Tibial artery (tissue), 4 donors: ENCODE measurements around the gene GRIA4.

Experiments
- DNase-seq, 2 donors: peaks; one replicate each; pipeline ENCODE4 v3.0.0-alpha.2; 2019
- H3K27ac ChIP-seq, 2 donors: fragments of 200-600 bp; sonication (generic) in 1 of 2; 1 replicate in 1 of 2; 2 replicates in 1 of 2; pipeline ENCODE4 v1.5.1; 2018 to 2019; ENCODE audit warnings: mild to moderate bottlenecking in 1 of 2
- H3K27me3 ChIP-seq, 2 donors: fragments of 200-600 bp; sonication (generic) in 1 of 2; one replicate each; pipeline versions ENCODE4 v1.5.1 to v1.6.0; 2016 to 2019
- H3K36me3 ChIP-seq, 3 donors: fragments of 200-600 bp; sonication (generic) in 2 of 3; one replicate each; pipeline ENCODE4 v1.5.1; 2016 to 2019; ENCODE audit warnings: mild to moderate bottlenecking in 2 of 3
- H3K4me1 ChIP-seq, 4 donors: fragments of 200-600 bp; sonication (generic) in 2 of 4; 1 replicate in 3 of 4; 2 replicates in 1 of 4; pipeline ENCODE4 v1.5.1; 2016 to 2019
- H3K4me3 ChIP-seq, 2 donors: fragments of 200-600 bp; sonication (generic) in 1 of 2; 1 replicate in 1 of 2; 2 replicates in 1 of 2; pipeline ENCODE4 v1.5.1; 2018 to 2019; ENCODE audit warnings: mild to moderate bottlenecking in 2 of 2
- H3K9me3 ChIP-seq, 3 donors: fragments of 200-600 bp; sonication (generic) in 1 of 3; one replicate each; pipeline ENCODE4 v1.5.1; 2016 to 2019
- intact Hi-C: fragments of 100-400 bp; cut with DNase I; formaldehyde crosslinking; loops from one replicate; pipeline ENCODE4 v1.15.0; 2023; ENCODE audit warnings: low total_unique reads
- TF ChIP-seq, protein P1 (sequence below), 2 experiments: fragments of 200-600 bp in 1 of 2; fragments of 450-650 bp in 1 of 2; IDR thresholded peaks; one replicate each; pipeline ENCODE4 v1.5.1; 2017 to 2019; ENCODE audit warnings: antibody characterized with exemption in 2 of 2, mild to moderate bottlenecking in 1 of 2, moderate library complexity in 1 of 2

Gene GRIA4

DNA sequence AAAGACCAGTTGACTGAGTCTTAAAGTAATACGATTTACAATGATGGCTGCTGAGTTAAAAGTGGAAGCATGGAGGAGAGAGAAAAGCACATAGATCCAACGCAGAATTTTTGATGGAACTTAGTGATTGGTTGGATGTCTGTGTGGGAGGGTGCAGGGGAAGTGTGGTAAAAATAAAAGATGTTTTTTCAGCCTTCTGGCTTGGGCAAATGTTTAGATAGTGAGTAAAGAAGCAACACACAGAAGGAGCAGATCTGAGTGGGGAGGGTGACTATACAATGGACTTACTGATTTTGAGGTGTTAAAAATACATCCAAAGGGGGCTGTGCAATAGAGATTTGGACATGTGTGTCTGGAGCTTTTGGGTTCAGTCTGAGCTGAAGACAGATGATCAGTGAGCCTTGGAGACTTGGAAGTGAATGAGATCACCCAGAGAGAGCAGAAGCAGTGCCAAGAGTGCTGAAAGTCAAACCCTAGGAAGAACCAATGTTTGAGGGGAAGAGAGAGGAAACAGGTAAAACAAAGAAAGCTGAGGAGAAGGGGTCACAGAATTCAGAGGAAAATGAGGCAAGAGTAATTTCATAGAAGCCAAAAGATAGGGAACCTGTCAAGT lies 8.6 kb downstream of the GRIA4 start:
- no peaks in the 10 kb centered on the region for H3K9me3 ChIP-seq
- intact Hi-C loops, result no loop called here
- DNase-seq, result no peak
- H3K27ac ChIP-seq, result no peak overlapping the region
- no peaks in the 10 kb centered on the region for H3K4me1 ChIP-seq
- no peaks in the 10 kb centered on the region for H3K27me3 ChIP-seq
- TF ChIP-seq, protein P1, sequence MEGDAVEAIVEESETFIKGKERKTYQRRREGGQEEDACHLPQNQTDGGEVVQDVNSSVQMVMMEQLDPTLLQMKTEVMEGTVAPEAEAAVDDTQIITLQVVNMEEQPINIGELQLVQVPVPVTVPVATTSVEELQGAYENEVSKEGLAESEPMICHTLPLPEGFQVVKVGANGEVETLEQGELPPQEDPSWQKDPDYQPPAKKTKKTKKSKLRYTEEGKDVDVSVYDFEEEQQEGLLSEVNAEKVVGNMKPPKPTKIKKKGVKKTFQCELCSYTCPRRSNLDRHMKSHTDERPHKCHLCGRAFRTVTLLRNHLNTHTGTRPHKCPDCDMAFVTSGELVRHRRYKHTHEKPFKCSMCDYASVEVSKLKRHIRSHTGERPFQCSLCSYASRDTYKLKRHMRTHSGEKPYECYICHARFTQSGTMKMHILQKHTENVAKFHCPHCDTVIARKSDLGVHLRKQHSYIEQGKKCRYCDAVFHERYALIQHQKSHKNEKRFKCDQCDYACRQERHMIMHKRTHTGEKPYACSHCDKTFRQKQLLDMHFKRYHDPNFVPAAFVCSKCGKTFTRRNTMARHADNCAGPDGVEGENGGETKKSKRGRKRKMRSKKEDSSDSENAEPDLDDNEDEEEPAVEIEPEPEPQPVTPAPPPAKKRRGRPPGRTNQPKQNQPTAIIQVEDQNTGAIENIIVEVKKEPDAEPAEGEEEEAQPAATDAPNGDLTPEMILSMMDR (IDR thresholded peaks at IDR 0.05), result no peak
- H3K36me3 ChIP-seq, result no peaks in the 10 kb centered on the region
- no peak overlapping the region for H3K4me3 ChIP-seq

GRCh38 chr11:105619556-105619955 lies 9.7 kb downstream of the GRIA4 start:
- H3K36me3 ChIP-seq, result no peaks in the 10 kb centered on the region
- TF ChIP-seq, protein P1 (IDR thresholded peaks at IDR 0.05), result no peak
- intact Hi-C loops, result no loop called here
- no peaks in the 10 kb centered on the region for H3K27me3 ChIP-seq
- H3K4me1 ChIP-seq, result no peaks in the 10 kb centered on the region
- H3K27ac ChIP-seq, result no peak overlapping the region
- no peak for DNase-seq
- no peaks in the 10 kb centered on the region for H3K9me3 ChIP-seq
- H3K4me3 ChIP-seq, result no peak overlapping the region

GRCh38 chr11:105622016-105622415 lies 12.1 kb downstream of the GRIA4 start:
- no peaks in the 10 kb centered on the region for H3K9me3 ChIP-seq
- no peaks in the 10 kb centered on the region for H3K4me1 ChIP-seq
- H3K36me3 ChIP-seq, result no peaks in the 10 kb centered on the region
- no peaks in the 10 kb centered on the region for H3K27me3 ChIP-seq
- H3K4me3 ChIP-seq, result no peak overlapping the region
- no peak overlapping the region for H3K27ac ChIP-seq
- DNase-seq, result no peak
- intact Hi-C loops, result no loop called here
- TF ChIP-seq, protein P1 (IDR thresholded peaks at IDR 0.05), result no peak

- TF ChIP-seq, protein P1 (IDR thresholded peaks at IDR 0.05), result no peak
- Histone ChIP-seq H3K36me3 (no peaks in the 10 kb centered on the region), H3K27me3 (no peaks in the 10 kb centered on the region), H3K9me3 (no peaks in the 10 kb centered on the region), H3K4me3 (no peak overlapping the region), H3K27ac (no peak overlapping the region), H3K4me1 (no peaks in the 10 kb centered on the region)
- intact Hi-C loops, result no loop called here
- no peak for DNase-seq
Measured at GRCh38 chr11:105632316-105632715, 22.4 kb downstream of the GRIA4 start.

GRCh38 chr11:105635466-105635865 lies 25.6 kb downstream of the GRIA4 start:
- no peaks in the 10 kb centered on the region for H3K36me3 ChIP-seq
- intact Hi-C loops, result no loop called here
- H3K4me3 ChIP-seq, result no peak overlapping the region
- TF ChIP-seq, protein P1 (IDR thresholded peaks at IDR 0.05), result no peak
- no peaks in the 10 kb centered on the region for H3K27me3 ChIP-seq
- H3K4me1 ChIP-seq, result no peaks in the 10 kb centered on the region
- DNase-seq, result no peak
- H3K27ac ChIP-seq, result no peak overlapping the region
- no peaks in the 10 kb centered on the region for H3K9me3 ChIP-seq

DNA sequence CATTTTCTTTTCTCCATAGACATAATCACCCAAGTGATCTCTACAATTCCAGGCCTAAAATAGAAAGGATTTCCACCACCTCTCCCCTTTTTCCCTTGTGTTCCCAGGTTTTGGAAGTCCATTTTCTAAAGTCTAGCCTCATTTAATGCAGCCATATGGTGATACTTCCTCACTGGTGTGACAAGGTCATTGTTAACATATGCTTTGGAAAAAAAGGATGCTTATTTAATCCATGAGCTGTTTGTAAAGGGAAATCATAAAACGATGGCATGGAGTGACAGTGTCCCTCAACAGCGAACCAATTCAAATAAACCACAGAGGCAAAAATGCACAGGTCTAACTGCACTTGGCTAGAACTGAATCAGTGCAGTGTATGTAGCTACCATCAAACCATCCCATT lies 26.6 kb downstream of the GRIA4 start:
- H3K27ac ChIP-seq, result no peak overlapping the region
- intact Hi-C loops, result no loop called here
- TF ChIP-seq, protein P1 (IDR thresholded peaks at IDR 0.05), result no peak
- H3K4me3 ChIP-seq, result no peak overlapping the region
- no peaks in the 10 kb centered on the region for H3K9me3 ChIP-seq
- no peaks in the 10 kb centered on the region for H3K4me1 ChIP-seq
- H3K36me3 ChIP-seq, result no peaks in the 10 kb centered on the region
- H3K27me3 ChIP-seq, result no peaks in the 10 kb centered on the region
- no peak for DNase-seq
